Cardiac septum (tissue), 1 donor: ENCODE data around the gene DOCK9. TPM values are rescaled to one million over a fixed set of nuclear protein-coding genes. Genes with fewer than 3 reads are reported as not detected.

ENCODE experiments used
- DNase-seq: peaks from one replicate; pipeline ENCODE4 v3.0.0-alpha.2; 2020; ENCODE audit warnings: low spot score
- intact Hi-C: fragments of 100-400 bp; cut with DNase I; formaldehyde crosslinking; loops from one replicate; pipeline ENCODE4 v1.14.0; 2022
- total RNA-seq: library from RNA; stranded (reverse); fragmentation: NEBNext Ultra II Directional; extraction: Animal tissue kit (Norgen Biotek cat#: 25700); gene quantifications from one replicate; pipeline ENCODE4 v1.2.1, GENCODE V29; 2021
- donor health status: DM: no; HTN: no; CAD: no.

DOCK9 gene
- total RNA-seq, 1 donor from 2014 or later = 30.6 TPM

GRCh38 chr13:98981369-98982080 lies 3.7 kb upstream of the DOCK9 start:
- intact Hi-C loops = no loop called here
- DNase-seq = no peak

- DNase-seq = no peak
- intact Hi-C loops = loop anchor here (10.0 kb wide), 1 partner anchor 106 kb away; no protein-coding TSS in a partner anchor
Observed at GRCh38 chr13:98979012-98979660, 1.3 kb upstream of the DOCK9 start.

GRCh38 chr13:98978280-98978679 lies 416 bp upstream of the DOCK9 start:
- no peak for DNase-seq
- intact Hi-C loops = loop anchor here (10.0 kb wide), 1 partner anchor 107 kb away; no protein-coding TSS in a partner anchor

- no peak for DNase-seq
- intact Hi-C loops = loop anchor here (10.0 kb wide), 1 partner anchor 108 kb away; no protein-coding TSS in a partner anchor
Observed at GRCh38 chr13:98976941-98977340, 923 bp downstream of the DOCK9 start.

- intact Hi-C loops = loop anchor here (10.0 kb wide), 1 partner anchor 108 kb away; no protein-coding TSS in a partner anchor
- DNase-seq = no peak
Observed at GRCh38 chr13:98976338-98976737, 1.5 kb downstream of the DOCK9 start.

GRCh38 chr13:98975822-98976261 lies 2.0 kb downstream of the DOCK9 start:
- intact Hi-C loops = loop anchor here (10.0 kb wide), 1 partner anchor 109 kb away; no protein-coding TSS in a partner anchor
- no peak for DNase-seq

- no peak for DNase-seq
- intact Hi-C loops = loop anchor here (10.0 kb wide), 1 partner anchor 111 kb away; no protein-coding TSS in a partner anchor
Observed at GRCh38 chr13:98974053-98974452, 3.8 kb downstream of the DOCK9 start.

GRCh38 chr13:98972627-98973026 lies 5.2 kb downstream of the DOCK9 start:
- DNase-seq = no peak
- intact Hi-C loops = loop anchor here (2.0 to 10.0 kb wide), 2 partner anchors 62 to 112 kb away; no protein-coding TSS in a partner anchor

- intact Hi-C loops = loop anchor here (2.0 to 10.0 kb wide), 2 partner anchors 61 to 113 kb away; no protein-coding TSS in a partner anchor
- no peak for DNase-seq
Observed at GRCh38 chr13:98972059-98972458, 5.8 kb downstream of the DOCK9 start.

- no peak for DNase-seq
Observed at GRCh38 chr13:98970330-98970729, 7.5 kb downstream of the DOCK9 start.

GRCh38 chr13:98967491-98967890 lies 10.4 kb downstream of the DOCK9 start:
- intact Hi-C loops = no loop called here
- no peak for DNase-seq

More at GRCh38 chr13:98970330-98970729, 7.5 kb downstream of the DOCK9 start:
- intact Hi-C loops = loop anchor here (10.0 kb wide), 1 partner anchor 114 kb away; no protein-coding TSS in a partner anchor

- intact Hi-C loops = no loop called here
- DNase-seq = no peak
Observed at GRCh38 chr13:98966019-98966418, 11.8 kb downstream of the DOCK9 start.

GRCh38 chr13:98965325-98965724 lies 12.5 kb downstream of the DOCK9 start:
- DNase-seq = no peak
- intact Hi-C loops = no loop called here

GRCh38 chr13:98963917-98964316 lies 13.9 kb downstream of the DOCK9 start:
- no peak for DNase-seq
- intact Hi-C loops = no loop called here

GRCh38 chr13:98962901-98963590 lies 14.8 kb downstream of the DOCK9 start:
- intact Hi-C loops = no loop called here
- no peak for DNase-seq

GRCh38 chr13:98961503-98962105 lies 16.3 kb downstream of the DOCK9 start:
- intact Hi-C loops = no loop called here
- no peak for DNase-seq

- DNase-seq = no peak
- intact Hi-C loops = no loop called here
Observed at GRCh38 chr13:98960606-98961502, 17.0 kb downstream of the DOCK9 start.

- intact Hi-C loops = no loop called here
- DNase-seq = no peak
Observed at GRCh38 chr13:98959786-98960605, 17.9 kb downstream of the DOCK9 start.
